GM21619 (cell line): ENCODE measurements around the gene ZNF627.
"Not testable (repeated sequence)": the region's sequence is repeated elsewhere in the genome, so short reads cannot be mapped to it uniquely, and the experiment has no call there.

Experiments
- ATAC-seq: cut with Tn5 transposase; IDR thresholded peaks from one replicate; pipeline ENCODE4 v1.9.1; 2021; ENCODE audit not compliant: unreplicated experiment

Gene ZNF627

DNA sequence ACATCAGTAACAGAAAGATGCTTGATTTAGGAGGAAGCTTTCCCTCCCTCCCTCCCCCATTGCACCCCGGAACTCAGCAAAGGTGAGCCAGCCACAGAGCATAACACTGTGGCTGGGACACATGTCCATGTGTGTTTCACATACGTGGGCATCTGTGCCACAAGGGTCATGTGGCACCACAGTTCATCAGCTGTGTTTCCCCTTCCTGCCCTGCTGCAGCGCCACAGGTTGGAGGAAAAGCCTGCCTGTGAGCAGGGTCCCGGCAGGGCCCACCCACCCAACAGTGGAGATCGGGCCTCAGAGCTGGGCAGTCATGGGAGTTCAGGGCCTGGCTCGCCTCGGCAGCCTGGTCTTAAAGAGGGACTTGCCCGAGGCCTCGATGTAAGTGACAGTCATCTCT lies 22.6 kb upstream of the ZNF627 start:
- ATAC-seq = no peak

DNA sequence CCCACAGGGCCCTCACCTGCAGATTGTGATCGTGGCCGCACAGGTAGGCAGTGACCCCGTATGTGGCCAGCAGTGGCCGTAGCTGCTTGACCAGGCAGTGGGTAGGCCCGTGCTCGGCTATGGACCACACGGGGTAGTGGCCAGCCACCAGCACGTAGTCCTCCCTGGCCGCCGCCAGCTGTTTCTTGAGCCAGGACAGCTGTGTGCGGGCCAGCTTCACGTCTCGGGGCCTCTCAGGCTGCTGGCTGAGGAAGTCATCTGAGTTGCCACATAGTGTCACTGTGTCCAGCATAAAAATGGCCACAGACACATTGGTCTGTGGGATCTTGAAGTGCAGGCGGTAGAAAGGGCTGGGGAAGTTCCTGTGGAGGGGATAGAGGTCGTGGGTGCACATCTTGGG lies 21.1 kb upstream of the ZNF627 start:
- no peak for ATAC-seq

GRCh38 chr19:11577451-11578257 lies 19.6 kb upstream of the ZNF627 start, which contains the start of gene ACP5:
Gene ACP5 (minus strand): TSS chr19:11577645. CDS start chr19:11577317, 328 bp downstream.
- ATAC-seq = no peak

GRCh38 chr19:11578258-11579142 lies 18.8 kb upstream of the ZNF627 start:
- no peak for ATAC-seq

DNA sequence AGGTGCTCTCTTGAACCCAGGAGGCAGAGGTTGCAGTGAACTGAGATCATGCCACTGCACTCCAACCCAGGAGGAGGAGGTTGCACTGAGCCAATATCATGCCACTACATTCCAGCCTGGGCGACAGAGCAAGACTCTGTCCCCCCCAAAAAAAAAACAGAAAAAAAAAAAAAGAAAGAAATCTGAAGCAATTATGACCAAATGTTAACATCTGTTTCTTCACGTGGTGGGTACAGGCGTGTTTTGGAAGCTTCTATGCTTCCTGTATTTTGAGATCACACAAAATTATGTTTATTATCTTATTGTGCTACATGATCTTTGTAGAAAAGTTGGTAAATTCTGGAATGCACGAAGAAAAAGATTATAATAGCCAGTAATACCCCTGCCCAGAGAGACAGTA lies 17.2 kb upstream of the ZNF627 start:
- ATAC-seq = no peak

DNA sequence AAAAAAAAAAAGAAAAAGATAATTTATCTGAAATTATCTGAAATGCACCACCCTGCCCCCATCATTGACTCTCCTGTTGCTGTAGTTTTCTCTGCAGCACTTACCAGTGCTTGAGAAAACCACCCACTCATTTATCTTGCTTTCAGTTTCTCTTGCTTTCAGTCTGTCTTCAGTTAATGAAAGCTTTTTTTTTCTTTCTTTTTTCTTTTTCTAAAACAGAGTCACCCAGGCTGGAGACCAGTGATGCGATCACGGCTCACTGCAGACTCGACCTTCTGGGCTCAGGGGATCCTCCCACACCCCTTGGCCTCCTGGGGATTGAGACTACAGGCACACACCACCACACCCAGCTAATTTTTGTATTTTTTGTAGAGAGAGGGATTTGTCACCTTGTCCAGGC lies 15.5 kb upstream of the ZNF627 start:
- ATAC-seq = peak; percentile 66

- no peak for ATAC-seq
Measured at GRCh38 chr19:11586331-11586730, 11.0 kb upstream of the ZNF627 start.

DNA sequence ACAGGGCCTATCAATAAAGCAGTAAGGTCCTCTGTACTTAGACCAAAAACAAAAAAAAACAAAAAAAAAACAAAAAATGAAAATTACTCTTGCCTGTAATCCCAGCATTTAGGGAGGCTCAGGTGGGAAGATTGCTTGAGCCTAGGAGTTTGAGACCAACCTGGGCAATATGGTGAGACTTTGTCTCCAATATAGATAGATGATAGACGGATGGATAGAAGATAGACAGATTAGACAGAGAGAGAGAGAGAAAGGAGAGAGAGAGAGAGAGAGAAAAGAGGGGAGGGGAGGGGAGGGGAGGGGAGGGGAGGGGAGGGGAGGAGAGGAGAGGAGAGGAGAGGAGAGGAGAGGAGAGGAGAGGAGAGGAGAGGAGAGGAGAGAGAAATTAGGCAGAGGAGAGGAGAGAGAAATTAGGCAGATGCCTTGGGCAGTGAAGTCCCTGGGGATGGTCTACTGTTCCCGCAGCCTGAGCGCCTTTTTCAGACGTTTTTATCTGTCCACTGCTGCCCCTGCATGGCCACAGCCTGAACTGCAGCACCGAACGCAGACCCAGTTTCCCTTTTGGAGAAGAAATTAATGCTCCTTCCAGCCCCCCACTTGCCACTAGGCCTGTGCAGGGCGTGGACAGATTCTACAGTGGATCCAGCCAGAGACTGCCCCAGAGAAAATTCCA lies 9.8 kb upstream of the ZNF627 start:
- ATAC-seq = no peak

GRCh38 chr19:11587975-11588631 lies 9.2 kb upstream of the ZNF627 start:
- ATAC-seq = no peak

DNA sequence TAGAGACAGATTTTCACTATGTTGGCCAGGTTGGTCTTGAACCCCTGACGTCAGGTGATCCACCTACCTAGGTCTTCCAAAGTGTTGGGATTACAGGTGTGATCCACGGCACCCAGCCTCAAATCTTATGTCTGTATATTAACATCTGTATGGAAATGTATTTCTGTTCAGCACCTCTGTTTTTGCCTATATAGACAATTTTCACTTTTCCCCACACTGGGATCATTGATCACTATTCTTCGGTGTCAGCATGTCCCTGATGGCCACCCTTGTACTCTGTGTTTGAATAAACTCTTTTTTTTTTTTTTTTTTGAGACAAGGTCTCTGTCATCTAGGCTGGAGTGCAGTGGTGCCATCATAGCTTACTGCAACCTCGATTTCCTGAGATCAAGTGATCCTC lies 3.2 kb upstream of the ZNF627 start:
- ATAC-seq = no peak

GRCh38 chr19:11596156-11596555 lies 1.1 kb upstream of the ZNF627 start:
- ATAC-seq = no peak

DNA sequence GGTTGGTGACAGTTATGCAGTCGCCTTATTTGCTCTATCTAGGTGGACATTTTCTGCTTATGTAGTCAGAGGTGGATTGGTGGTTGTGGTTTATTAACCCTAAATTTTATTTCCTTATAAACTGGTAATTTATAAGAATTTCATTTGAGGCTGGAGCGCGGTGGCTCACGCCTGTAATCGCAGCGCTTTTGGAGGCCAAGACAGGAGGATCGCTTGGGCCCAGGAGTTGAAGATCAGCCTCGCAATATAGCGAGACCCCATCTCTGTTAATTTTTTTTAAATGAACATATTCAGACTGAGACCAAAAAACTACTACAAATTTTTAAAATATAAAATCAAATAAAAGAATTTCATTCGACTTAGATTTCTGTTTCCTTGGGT lies 810 bp downstream of the ZNF627 start:
- no peak for ATAC-seq

DNA sequence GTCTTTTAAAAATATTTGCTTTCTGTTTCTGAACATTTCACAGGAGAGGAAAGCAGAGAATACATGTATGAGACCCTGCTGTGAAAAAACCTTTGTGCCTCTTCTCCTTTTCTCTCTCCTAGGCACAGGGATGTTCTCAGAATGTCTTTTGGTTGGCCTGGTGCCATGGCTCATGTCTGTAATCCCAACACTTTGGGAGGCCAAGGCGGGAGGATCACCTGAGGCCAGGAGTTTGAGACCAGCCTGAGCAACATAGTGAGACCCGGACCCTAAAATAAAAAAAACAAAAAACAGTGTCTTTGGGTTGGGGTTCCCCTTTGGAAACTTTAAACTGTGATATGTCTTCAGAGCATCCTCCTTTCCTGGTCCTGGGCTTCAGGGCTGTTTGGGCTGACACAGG lies 1.5 kb downstream of the ZNF627 start:
- no peak for ATAC-seq

DNA sequence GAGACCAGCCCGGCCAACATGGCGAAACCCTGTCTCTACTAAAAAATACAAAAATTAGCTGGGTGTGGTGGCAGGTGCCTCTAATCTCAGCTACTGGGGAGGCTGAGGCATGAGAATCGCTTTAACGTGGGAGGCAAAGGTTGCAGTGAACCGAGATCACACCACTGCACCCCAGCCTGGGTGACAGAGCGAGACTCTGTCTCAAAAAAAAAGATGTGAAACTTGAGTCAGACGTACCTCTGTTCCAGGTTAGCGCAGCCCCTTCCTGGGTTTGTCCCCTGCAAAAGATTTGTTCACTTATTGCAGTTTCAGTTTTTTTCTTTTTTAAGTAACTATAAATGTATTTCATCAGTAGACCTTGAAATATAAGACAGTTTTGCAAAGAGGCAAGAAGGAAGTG lies 2.4 kb downstream of the ZNF627 start:
- not testable (repeated sequence) for ATAC-seq

DNA sequence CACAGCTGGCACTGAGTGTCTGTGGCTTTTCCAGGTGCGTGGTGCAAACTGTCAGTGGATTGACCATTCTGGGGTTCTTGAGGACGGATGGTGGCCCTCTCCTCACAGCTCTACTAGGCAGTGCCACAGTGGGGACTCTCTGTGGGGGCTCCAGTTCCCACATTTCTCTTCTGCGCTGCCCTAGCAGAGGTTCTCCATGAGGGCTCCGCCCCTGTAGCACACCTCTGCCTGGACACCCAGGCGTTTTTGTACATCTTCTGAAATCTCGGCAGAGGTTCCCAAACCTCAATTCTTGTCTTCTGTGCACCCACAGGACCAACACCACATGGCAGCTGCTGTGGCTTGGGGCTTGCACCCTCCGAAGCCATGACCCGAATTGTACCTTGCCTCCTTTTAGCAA lies 9.2 kb downstream of the ZNF627 start:
- no peak for ATAC-seq

- ATAC-seq = no peak
Measured at GRCh38 chr19:11611730-11612129, 14.4 kb downstream of the ZNF627 start.

- no peak for ATAC-seq
Measured at GRCh38 chr19:11612816-11613511, 15.7 kb downstream of the ZNF627 start.

DNA sequence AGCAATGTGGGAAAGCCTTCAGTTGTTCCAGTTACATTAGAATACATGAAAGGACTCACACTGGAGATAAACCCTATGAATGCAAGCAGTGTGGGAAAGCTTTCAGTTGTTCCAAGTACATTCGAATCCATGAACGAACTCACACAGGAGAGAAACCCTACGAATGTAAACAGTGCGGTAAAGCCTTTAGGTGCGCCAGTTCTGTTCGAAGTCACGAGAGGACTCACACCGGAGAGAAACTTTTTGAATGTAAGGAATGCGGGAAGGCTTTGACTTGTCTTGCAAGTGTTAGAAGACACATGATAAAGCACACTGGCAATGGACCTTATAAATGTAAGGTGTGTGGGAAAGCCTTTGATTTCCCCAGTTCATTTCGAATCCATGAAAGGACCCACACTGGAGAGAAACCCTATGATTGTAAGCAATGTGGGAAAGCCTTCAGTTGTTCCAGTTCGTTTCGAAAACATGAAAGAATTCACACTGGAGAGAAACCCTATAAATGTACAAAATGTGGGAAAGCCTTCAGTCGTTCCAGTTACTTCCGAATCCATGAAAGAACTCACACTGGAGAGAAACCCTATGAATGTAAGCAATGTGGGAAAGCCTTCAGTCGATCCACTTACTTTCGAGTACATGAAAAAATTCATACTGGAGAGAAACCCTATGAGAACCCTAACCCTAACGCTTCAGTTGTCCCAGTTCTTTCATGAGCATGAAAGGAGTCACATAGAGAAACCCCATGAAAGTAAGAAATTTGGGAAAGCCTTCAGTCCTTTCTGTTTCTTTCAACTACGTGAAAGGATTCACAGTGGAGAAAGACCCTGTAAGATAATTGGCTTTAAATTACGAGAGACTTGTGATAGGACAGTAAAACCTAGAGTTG lies 20.1 kb downstream of the ZNF627 start:
- no peak for ATAC-seq

DNA sequence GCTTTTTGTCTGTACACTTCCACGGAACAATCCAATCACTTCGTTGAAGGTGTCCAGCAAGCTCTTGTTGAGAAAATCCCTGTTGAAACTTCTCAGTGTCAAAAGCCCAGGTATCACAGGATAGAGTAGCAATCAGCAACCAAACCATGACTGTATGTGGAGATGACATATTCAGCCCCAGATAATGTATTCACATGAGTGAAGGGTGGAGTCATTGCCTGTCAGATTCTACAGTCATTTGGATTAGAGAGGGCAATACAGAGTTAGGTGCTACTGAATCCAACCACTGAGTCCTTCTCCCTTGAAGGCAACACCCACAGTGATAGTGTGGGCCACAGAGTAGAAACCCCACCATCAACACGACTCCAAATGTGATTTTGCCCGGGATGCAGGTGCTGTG lies 23.3 kb downstream of the ZNF627 start:
- no peak for ATAC-seq
